H9 (cell line): ENCODE results near the gene MBP. TPM values are rescaled to one million over a fixed set of nuclear protein-coding genes. Genes with fewer than 3 reads are reported as not detected.

Experiments used
- DNase-seq: peaks from one replicate; pipeline ENCODE4 v3.0.0-alpha.2; 2017
- H2AFZ ChIP-seq: one replicate; pipeline ENCODE4 v1.6.1; 2013; ENCODE audit warnings: mild to moderate bottlenecking, low read length, control low read depth, moderate library complexity
- H2AK5ac ChIP-seq: 2 replicates; pipeline ENCODE4 v1.6.1; 2013; ENCODE audit warnings: low read length, control low read depth, mixed read lengths; ENCODE audit not compliant: insufficient read length
- H2BK120ac ChIP-seq: one replicate; pipeline ENCODE4 v1.6.1; 2013; ENCODE audit warnings: low read depth, mild to moderate bottlenecking, low read length, control low read depth, inconsistent platforms; ENCODE audit not compliant: poor library complexity, severe bottlenecking
- H2BK12ac ChIP-seq: 2 replicates; pipeline ENCODE4 v1.6.1; 2013; ENCODE audit warnings: low read length, control low read depth, mixed read lengths, low read depth; ENCODE audit not compliant: insufficient read length
- H2BK15ac ChIP-seq: 2 replicates; pipeline ENCODE4 v1.6.1; 2013; ENCODE audit warnings: low read depth, low read length, control low read depth
- H2BK20ac ChIP-seq: one replicate; pipeline ENCODE4 v1.6.1; 2013; ENCODE audit warnings: low read depth, mild to moderate bottlenecking, low read length, control low read depth, inconsistent platforms; ENCODE audit not compliant: poor library complexity, severe bottlenecking
- H2BK5ac ChIP-seq: 2 replicates; pipeline ENCODE4 v1.6.1; 2013; ENCODE audit warnings: low read length, control low read depth, mixed read lengths; ENCODE audit not compliant: insufficient read length
- H3K14ac ChIP-seq: 2 replicates; pipeline ENCODE4 v1.6.1; 2013; ENCODE audit warnings: low read length, control low read depth; ENCODE audit not compliant: insufficient read depth
- H3K18ac ChIP-seq: 2 replicates; pipeline ENCODE4 v1.6.1; 2013; ENCODE audit warnings: low read depth, mild to moderate bottlenecking, mixed read lengths, low read length, control low read depth; ENCODE audit not compliant: insufficient read length
- H3K23ac ChIP-seq: 2 replicates; pipeline ENCODE4 v1.6.1; 2013; ENCODE audit warnings: low read length, control low read depth, mixed read lengths, low read depth; ENCODE audit not compliant: insufficient read length
- H3K23me2 ChIP-seq: 2 replicates; pipeline ENCODE4 v1.6.1; 2013; ENCODE audit warnings: low read depth, mild to moderate bottlenecking, mixed read lengths, low read length, control low read depth; ENCODE audit not compliant: insufficient read length, poor library complexity, severe bottlenecking
- H3K27ac ChIP-seq: 2 replicates; pipeline ENCODE4 v1.5.1; 2013; ENCODE audit warnings: low read length, control low read depth, mixed read lengths, low read depth; ENCODE audit not compliant: insufficient read length
- H3K27me3 ChIP-seq: 2 replicates; pipeline ENCODE4 v1.6.1; 2013; ENCODE audit warnings: low read length, control low read depth, inconsistent platforms; ENCODE audit not compliant: insufficient read depth
- H3K4ac ChIP-seq: 2 replicates; pipeline ENCODE4 v1.6.1; 2013; ENCODE audit warnings: low read depth, mild to moderate bottlenecking, control low read depth, inconsistent platforms, low read length, moderate library complexity
- H3K4me1 ChIP-seq: 2 replicates; pipeline ENCODE4 v1.6.1; 2013; ENCODE audit warnings: low read length, control low read depth, inconsistent platforms; ENCODE audit not compliant: insufficient read depth
- H3K4me2 ChIP-seq: 2 replicates; pipeline ENCODE4 v1.6.1; 2013; ENCODE audit warnings: low read length, control low read depth, mixed read lengths; ENCODE audit not compliant: insufficient read length, insufficient read depth
- H3K56ac ChIP-seq: 2 replicates; pipeline ENCODE4 v1.6.1; 2013; ENCODE audit warnings: low read depth, mild to moderate bottlenecking, mixed read lengths, low read length, control low read depth; ENCODE audit not compliant: insufficient read length
- H3K79me1 ChIP-seq: 2 replicates; pipeline ENCODE4 v1.6.1; 2013; ENCODE audit warnings: low read depth, mild to moderate bottlenecking, moderate library complexity, low read length, control low read depth, inconsistent platforms; ENCODE audit not compliant: insufficient read depth, poor library complexity, severe bottlenecking
- H3K79me2 ChIP-seq: 2 replicates; pipeline ENCODE4 v1.6.1; 2013; ENCODE audit warnings: low read length, control low read depth, inconsistent platforms; ENCODE audit not compliant: insufficient read depth
- H3K9ac ChIP-seq: 2 replicates; pipeline ENCODE4 v1.6.1; 2013; ENCODE audit warnings: low read length, control low read depth, mixed read lengths; ENCODE audit not compliant: insufficient read length; ENCODE audit errors: extremely low read depth
- H3K9me3 ChIP-seq: one replicate; pipeline ENCODE4 v1.6.1; 2013; ENCODE audit warnings: low read depth, low read length, inconsistent platforms; ENCODE audit not compliant: control insufficient read depth
- H3T11ph ChIP-seq: one replicate; pipeline ENCODE4 v1.6.1; 2013; ENCODE audit warnings: mild to moderate bottlenecking, low read length, control low read depth, inconsistent platforms
- H4K20me1 ChIP-seq: one replicate; pipeline ENCODE4 v1.6.1; 2013; ENCODE audit not compliant: control insufficient read depth, insufficient read length, insufficient read depth
- H4K5ac ChIP-seq: 2 replicates; pipeline ENCODE4 v1.6.1; 2013; ENCODE audit warnings: low read depth, mild to moderate bottlenecking, mixed read lengths, low read length, control low read depth; ENCODE audit not compliant: insufficient read length
- H4K8ac ChIP-seq: replicated peaks from 2 replicates; pipeline ENCODE4 v1.6.1; 2013; ENCODE audit warnings: low read length, control low read depth, mixed read lengths, low read depth; ENCODE audit not compliant: insufficient read length
- H4K91ac ChIP-seq: 2 replicates; pipeline ENCODE4 v1.6.1; 2013; ENCODE audit warnings: low read depth, mild to moderate bottlenecking, moderate library complexity, mixed read lengths, low read length, control low read depth; ENCODE audit not compliant: insufficient read length
- H3K27ac Mint-ChIP-seq, 3 experiments: 2 replicates in 2 of 3; 3 replicates in 1 of 3; pipeline ENCODE4 v1.8.0; 2020 to 2021; ENCODE audit warnings: mixed read lengths in 3 of 3, mild to moderate bottlenecking in 1 of 3, moderate library complexity in 1 of 3
- H3K27me3 Mint-ChIP-seq: 2 replicates; pipeline ENCODE4 v1.8.0; 2021; ENCODE audit warnings: low read depth, mild to moderate bottlenecking, moderate library complexity, mixed read lengths
- H3K36me3 Mint-ChIP-seq, 3 experiments: 2 replicates in 2 of 3; 3 replicates in 1 of 3; pipeline ENCODE4 v1.8.0; 2020 to 2021; ENCODE audit warnings: low read depth in 3 of 3, mixed read lengths in 3 of 3; ENCODE audit not compliant: insufficient read depth in 1 of 3
- H3K4me1 Mint-ChIP-seq, 2 experiments: 2 replicates each; pipeline ENCODE4 v1.8.0; 2020; ENCODE audit warnings: mixed read lengths in 2 of 2
- H3K4me3 Mint-ChIP-seq, 2 experiments: 2 replicates in 1 of 2; 3 replicates in 1 of 2; pipeline ENCODE4 v1.8.0; 2020 to 2021; ENCODE audit warnings: mild to moderate bottlenecking in 2 of 2, mixed read lengths in 2 of 2, moderate library complexity in 1 of 2
- H3K9me3 Mint-ChIP-seq, 2 experiments: 2 replicates in 1 of 2; 3 replicates in 1 of 2; pipeline ENCODE4 v1.8.0; 2020; ENCODE audit warnings: mild to moderate bottlenecking in 2 of 2, mixed read lengths in 2 of 2, moderate library complexity in 1 of 2
- WGBS: extraction: QIAGEN DNeasy Blood & Tissue Kit; methylation state at CpG from one replicate; pipeline ENCODE4 v1.1.7; 2013; ENCODE audit warnings: missing lambda C conversion rate, low lambda C conversion rate, mixed read lengths; ENCODE audit not compliant: insufficient read length; ENCODE audit errors: extremely low coverage; 5-methylcytosine and 5-hydroxymethylcytosine counted together
- total RNA-seq: library from RNA; stranded (reverse); gene quantifications from 2 replicates; pipeline ENCODE4 v1.2.1, GENCODE V29; 2021
- TF ChIP-seq, protein P1 (sequence below): fragments of 200-600 bp; sonication (generic); conservative IDR thresholded peaks from 3 replicates; pipeline ENCODE4 v1.8.0; 2021; ENCODE audit warnings: antibody characterized with exemption, mild to moderate bottlenecking

MBP gene
- total RNA-seq, 1 experiment from 2014 or later: 8.6 TPM

DNA sequence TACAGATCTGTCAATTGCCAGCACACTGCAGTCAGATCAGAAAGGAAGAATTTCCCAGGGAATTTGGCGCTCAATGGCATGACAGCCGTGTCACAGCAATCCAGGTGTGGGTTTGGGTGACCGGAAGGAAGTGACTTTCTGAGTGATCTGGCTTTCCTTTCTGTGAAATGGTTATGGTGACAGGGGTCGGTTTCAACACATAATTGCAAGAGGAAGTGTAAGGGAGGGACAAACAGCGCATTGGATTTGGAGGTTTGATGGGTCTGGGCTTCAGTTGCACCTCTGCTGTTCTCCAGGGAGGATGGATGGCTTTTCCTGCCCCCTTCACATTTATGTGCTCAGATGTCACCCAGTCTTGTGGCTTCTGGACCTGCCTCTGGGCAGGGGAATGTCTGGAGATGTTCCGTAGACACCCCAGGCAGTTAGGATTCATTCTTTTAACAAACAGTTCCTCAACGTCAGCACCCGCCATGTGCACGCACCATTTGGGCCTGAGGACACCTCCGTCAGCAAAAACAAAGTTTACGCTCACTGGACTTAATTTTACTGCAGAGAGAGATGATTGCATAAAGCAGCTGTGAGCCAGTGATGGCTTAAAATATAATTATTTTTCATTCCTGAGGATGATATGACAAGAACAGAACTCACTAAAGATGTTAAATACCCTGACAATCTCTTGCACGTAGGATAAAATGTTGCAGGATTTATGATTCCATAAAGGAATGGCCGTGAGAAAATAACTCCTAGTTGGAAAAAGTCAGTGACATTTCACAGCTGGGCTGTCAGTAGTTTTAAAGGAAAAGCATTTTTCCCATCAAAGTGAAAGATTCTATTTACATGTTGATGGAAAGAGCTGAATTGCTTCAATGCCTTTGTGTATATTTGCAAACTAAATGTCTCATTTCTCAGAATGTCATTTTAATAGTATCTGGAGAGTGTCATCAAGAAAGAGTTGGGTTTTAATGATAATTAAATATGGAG, 36.9 kb downstream of the MBP start:
- Mint-ChIP-seq H3K4me3 (no peak overlapping the region; a peak in 1 of 5 replicates), H3K36me3 (peaks cover 0 to 2% (median 0%) of the 10 kb centered on the region in 3 experiments; a peak in 2 of 7 replicates), H3K9me3 (no peaks in the 10 kb centered on the region; a peak in 1 of 5 replicates), H3K4me1 (peaks cover 41 to 44% of the 10 kb centered on the region in 2 experiments), H3K27me3 (no peaks in the 10 kb centered on the region), H3K27ac (no peak overlapping the region)
- Histone ChIP-seq H4K20me1 (no peaks in the 10 kb centered on the region), H3K23me2 (no peaks in the 10 kb centered on the region), H3K23ac (no peak overlapping the region), H4K91ac (no peak overlapping the region), H2BK5ac (no peak overlapping the region), H3K56ac (no peak overlapping the region), H3K79me1 (no peaks in the 10 kb centered on the region), H2BK15ac (no peak overlapping the region), H2BK120ac (no peak overlapping the region), H3K27me3 (no peaks in the 10 kb centered on the region), H2BK12ac (no peak overlapping the region), H3K14ac (no peak overlapping the region), H3K18ac (no peak overlapping the region), H2AFZ (no peak overlapping the region), H3K9ac (no peak overlapping the region), H2BK20ac (no peak overlapping the region), H4K8ac (no peak overlapping the region), H2AK5ac (no peak overlapping the region), H3K27ac (no peak overlapping the region), H3K79me2 (no peaks in the 10 kb centered on the region), H3T11ph (no peak overlapping the region), H3K4me1 (peaks cover 2% of the 10 kb centered on the region; the same call in 1 of the 2 replicates), H4K5ac (no peak overlapping the region), H3K4ac (no peak overlapping the region), H3K9me3 (no peaks in the 10 kb centered on the region), H3K4me2 (no peak overlapping the region)
- no peak for DNase-seq
- TF ChIP-seq, protein P1, sequence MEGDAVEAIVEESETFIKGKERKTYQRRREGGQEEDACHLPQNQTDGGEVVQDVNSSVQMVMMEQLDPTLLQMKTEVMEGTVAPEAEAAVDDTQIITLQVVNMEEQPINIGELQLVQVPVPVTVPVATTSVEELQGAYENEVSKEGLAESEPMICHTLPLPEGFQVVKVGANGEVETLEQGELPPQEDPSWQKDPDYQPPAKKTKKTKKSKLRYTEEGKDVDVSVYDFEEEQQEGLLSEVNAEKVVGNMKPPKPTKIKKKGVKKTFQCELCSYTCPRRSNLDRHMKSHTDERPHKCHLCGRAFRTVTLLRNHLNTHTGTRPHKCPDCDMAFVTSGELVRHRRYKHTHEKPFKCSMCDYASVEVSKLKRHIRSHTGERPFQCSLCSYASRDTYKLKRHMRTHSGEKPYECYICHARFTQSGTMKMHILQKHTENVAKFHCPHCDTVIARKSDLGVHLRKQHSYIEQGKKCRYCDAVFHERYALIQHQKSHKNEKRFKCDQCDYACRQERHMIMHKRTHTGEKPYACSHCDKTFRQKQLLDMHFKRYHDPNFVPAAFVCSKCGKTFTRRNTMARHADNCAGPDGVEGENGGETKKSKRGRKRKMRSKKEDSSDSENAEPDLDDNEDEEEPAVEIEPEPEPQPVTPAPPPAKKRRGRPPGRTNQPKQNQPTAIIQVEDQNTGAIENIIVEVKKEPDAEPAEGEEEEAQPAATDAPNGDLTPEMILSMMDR: no peak
- no CpG with 5 or more reads among the region's 13 CpGs for WGBS
